Fibroblast of lung (primary cell): ENCODE measurements around the gene CCZ1B. TPM values are rescaled to one million over a fixed set of nuclear protein-coding genes. Genes with fewer than 3 reads are reported as not detected.
"Not testable (repeated sequence)": the region's sequence is repeated elsewhere in the genome, so short reads cannot be mapped to it uniquely, and the experiment has no call there.

Source experiments
- DNase-seq, 2 donors: peaks; one replicate each; pipeline versions ENCODE4 v3.0.0 to v3.0.0-alpha.2; 2010; ENCODE audit warnings: low read depth in 2 of 2
- H2AFZ ChIP-seq: 2 replicates; pipeline ENCODE4 v1.5.1; 2012; ENCODE audit warnings: low read length, control low read depth, inconsistent platforms
- H3K27ac ChIP-seq: 2 replicates; pipeline ENCODE4 v1.5.1; 2011; ENCODE audit warnings: low read length, control low read depth; ENCODE audit not compliant: insufficient read depth
- H3K27me3 ChIP-seq: 2 replicates; pipeline ENCODE4 v1.5.1; 2011; ENCODE audit warnings: mild to moderate bottlenecking, low read length; ENCODE audit not compliant: control insufficient read depth, insufficient read depth
- H3K36me3 ChIP-seq: 2 replicates; pipeline ENCODE4 v1.5.1; 2011; ENCODE audit warnings: low read length; ENCODE audit not compliant: control insufficient read depth, insufficient read depth
- H3K4me1 ChIP-seq: 2 replicates; pipeline ENCODE4 v1.5.1; 2011; ENCODE audit warnings: low read length; ENCODE audit not compliant: control insufficient read depth, insufficient read depth; ENCODE audit errors: extremely low read depth
- H3K4me2 ChIP-seq: 2 replicates; pipeline ENCODE4 v1.5.1; 2011; ENCODE audit warnings: low read length, control low read depth; ENCODE audit not compliant: insufficient read depth; ENCODE audit errors: extremely low read depth
- H3K4me3 ChIP-seq, 4 experiments: fragments of 200-600 bp in 1 of 4; sonication (generic) in 1 of 4; replicated peaks in 1 of 4; 2 replicates each; pipeline ENCODE4 v1.5.1; 2011 to 2016; ENCODE audit warnings: low read length in 4 of 4, low read depth in 3 of 4, mild to moderate bottlenecking in 3 of 4, control low read depth in 2 of 4, inconsistent platforms in 1 of 4, mixed read lengths in 1 of 4; ENCODE audit not compliant: insufficient read depth in 1 of 4; ENCODE audit errors: control extremely low read depth in 1 of 4
- H3K79me2 ChIP-seq: 2 replicates; pipeline ENCODE4 v1.5.1; 2012; ENCODE audit warnings: mild to moderate bottlenecking, low read length, inconsistent platforms; ENCODE audit not compliant: control insufficient read depth, insufficient read depth
- H3K9ac ChIP-seq: 2 replicates; pipeline ENCODE4 v1.5.1; 2011; ENCODE audit warnings: mild to moderate bottlenecking, low read length, control low read depth; ENCODE audit not compliant: insufficient read depth
- H3K9me3 ChIP-seq: 2 replicates; pipeline ENCODE4 v1.5.1; 2012; ENCODE audit warnings: low read depth, low read length; ENCODE audit not compliant: control insufficient read depth, insufficient read depth
- H4K20me1 ChIP-seq: 2 replicates; pipeline ENCODE4 v1.5.1; 2011; ENCODE audit warnings: low read length; ENCODE audit not compliant: control insufficient read depth, insufficient read depth; ENCODE audit errors: extremely low read depth
- polyA plus RNA-seq, 2 donors: library from polyadenylated mRNA; depleted of rRNA in 1 of 2; stranded (reverse) in 1 of 2; unstranded in 1 of 2; fragments of >200 nt; gene quantifications; 2 replicates each; pipeline ENCODE4 v1.2.1, GENCODE V29; 2011 to 2012; ENCODE audit warnings: missing spikeins in 1 of 2
- total RNA-seq: library from RNA; depleted of rRNA; stranded (reverse); fragments of >200 nt; gene quantifications from 2 replicates; pipeline ENCODE4 v1.2.1, GENCODE V29; 2014

CCZ1B gene
- total and polyA plus RNA-seq, 2 donors (not counting 1 experiment from before 2014, with no cell fraction given) = 44.4 to 45.0 TPM

DNA sequence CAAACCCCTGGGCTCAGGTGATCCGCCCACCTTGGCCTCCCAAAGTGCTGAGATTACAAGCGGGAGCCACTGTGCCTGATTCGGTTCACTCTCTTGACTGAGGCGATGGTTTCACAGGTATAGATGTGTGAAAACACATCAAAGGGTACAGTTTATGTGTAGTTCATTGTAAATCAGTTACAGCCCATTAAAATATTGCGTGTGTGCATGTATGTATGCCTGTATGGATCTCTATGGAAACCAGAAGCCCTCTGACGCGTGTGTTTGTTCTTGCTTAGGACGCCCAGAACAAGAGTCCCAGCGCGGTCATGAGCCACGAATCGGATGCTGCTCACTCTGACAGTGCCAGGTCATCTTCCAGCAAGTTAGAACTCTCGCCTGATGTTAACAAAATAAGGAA, 36.7 kb downstream of the CCZ1B start:
- DNase-seq, H3K4me2 ChIP-seq, H3K9ac ChIP-seq, H3K4me1 ChIP-seq, H3K79me2 ChIP-seq, H3K4me3 ChIP-seq, H4K20me1 ChIP-seq, H3K27ac ChIP-seq, H3K9me3 ChIP-seq, H3K27me3 ChIP-seq, H3K36me3 ChIP-seq, H2AFZ ChIP-seq: not testable (repeated sequence)

DNA sequence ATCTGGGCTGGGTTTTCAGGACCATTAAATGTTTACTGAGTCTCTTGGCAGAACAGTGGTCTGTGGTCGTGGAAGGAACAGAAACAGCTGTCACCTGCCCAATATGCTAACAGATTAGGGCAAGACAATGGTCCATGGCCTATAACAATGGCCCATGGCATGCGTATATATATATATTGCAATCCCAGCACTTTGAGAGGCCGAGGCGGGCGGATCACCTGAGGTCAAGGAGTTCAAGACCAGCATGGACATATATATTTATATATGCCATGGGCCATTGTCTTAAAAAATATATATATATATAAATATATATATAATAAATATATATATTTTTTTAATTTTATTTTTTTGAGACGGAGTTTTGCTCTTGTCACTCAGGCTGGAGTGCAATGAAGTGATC, 44.5 kb downstream of the CCZ1B start:
- not testable (repeated sequence) for H3K79me2 ChIP-seq, H3K27me3 ChIP-seq, H4K20me1 ChIP-seq, DNase-seq, H2AFZ ChIP-seq, H3K9me3 ChIP-seq, H3K36me3 ChIP-seq, H3K27ac ChIP-seq, H3K4me1 ChIP-seq, H3K4me2 ChIP-seq, H3K4me3 ChIP-seq, H3K9ac ChIP-seq

DNA sequence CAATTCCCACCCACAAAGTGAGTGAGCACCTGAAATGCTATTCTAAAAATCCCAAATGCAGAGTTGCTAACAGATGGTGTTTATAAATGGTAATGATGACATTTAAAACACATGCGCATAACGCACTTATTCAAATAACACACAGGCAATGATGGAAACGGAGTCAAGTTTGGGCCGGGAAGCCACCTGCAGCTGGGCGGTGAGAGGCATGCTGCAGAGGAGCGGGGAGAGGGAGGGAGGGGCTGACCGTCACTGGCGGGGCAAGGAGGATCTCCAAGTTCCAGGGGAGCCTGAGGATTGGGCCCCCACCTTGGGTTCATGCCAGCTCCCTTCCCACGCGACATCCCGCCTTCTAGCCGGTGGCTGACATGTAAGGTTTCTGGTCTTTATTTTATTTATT, 64.9 kb downstream of the CCZ1B start:
- not testable (repeated sequence) for H3K36me3 ChIP-seq, H3K27me3 ChIP-seq, H2AFZ ChIP-seq, H3K4me1 ChIP-seq, DNase-seq, H3K79me2 ChIP-seq, H3K9ac ChIP-seq, H3K4me2 ChIP-seq, H3K4me3 ChIP-seq, H4K20me1 ChIP-seq, H3K27ac ChIP-seq, H3K9me3 ChIP-seq

DNA sequence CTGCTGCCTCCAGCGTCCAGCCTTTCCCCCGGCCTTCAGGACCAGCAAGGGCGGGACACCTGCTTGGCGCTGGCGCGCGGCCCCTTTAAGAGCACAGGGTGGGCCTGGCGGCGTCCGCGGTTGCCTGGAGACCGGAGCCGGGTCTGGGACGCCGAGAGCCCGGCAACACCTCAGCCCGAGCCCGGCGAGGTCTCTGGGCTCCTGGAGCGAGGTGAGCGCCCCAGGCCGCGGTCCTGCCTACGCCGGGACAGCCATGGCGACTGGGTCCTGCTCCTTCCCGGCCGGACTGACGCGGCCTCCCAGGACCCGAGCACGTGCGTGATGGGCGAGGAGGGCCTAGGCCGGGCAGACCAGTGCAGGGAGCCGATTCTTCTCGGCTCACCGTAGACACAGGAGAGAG, 72.1 kb downstream of the CCZ1B start, which contains the start of gene RSPH10B2:
RSPH10B2 (plus strand) TSS at position 140 of the 400 bp plus-strand sequence. CDS start 3,575 bp downstream, outside the sequence.
- DNase-seq, H3K4me3 ChIP-seq, H3K9me3 ChIP-seq, H3K36me3 ChIP-seq, H3K27me3 ChIP-seq, H3K9ac ChIP-seq, H2AFZ ChIP-seq, H3K79me2 ChIP-seq, H4K20me1 ChIP-seq, H3K27ac ChIP-seq, H3K4me2 ChIP-seq, H3K4me1 ChIP-seq: not testable (repeated sequence)

DNA sequence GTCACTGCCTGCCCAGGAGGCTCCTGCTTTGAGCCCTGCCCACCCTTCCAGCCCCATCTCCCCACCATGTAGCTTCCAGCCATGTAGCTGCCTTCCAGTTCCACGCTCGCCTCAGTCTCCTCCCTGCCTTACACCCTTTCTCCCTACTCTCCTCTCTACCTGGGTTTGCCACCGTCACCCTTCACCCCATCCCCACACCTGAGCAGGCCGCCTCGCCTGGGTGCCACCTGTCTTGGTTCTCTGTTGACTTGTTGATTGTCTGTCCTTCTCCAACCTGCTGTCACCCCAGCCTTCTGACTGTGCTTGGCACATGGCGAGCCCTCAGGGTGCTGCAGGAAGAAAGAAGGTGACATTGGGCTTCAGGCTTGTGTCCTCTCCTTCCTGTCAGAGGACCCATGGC, 75.9 kb downstream of the CCZ1B start:
- H4K20me1 ChIP-seq, H3K79me2 ChIP-seq, H3K4me1 ChIP-seq, DNase-seq, H3K27ac ChIP-seq, H3K9me3 ChIP-seq, H3K4me2 ChIP-seq, H3K4me3 ChIP-seq, H3K36me3 ChIP-seq, H3K27me3 ChIP-seq, H2AFZ ChIP-seq, H3K9ac ChIP-seq: not testable (repeated sequence)

DNA sequence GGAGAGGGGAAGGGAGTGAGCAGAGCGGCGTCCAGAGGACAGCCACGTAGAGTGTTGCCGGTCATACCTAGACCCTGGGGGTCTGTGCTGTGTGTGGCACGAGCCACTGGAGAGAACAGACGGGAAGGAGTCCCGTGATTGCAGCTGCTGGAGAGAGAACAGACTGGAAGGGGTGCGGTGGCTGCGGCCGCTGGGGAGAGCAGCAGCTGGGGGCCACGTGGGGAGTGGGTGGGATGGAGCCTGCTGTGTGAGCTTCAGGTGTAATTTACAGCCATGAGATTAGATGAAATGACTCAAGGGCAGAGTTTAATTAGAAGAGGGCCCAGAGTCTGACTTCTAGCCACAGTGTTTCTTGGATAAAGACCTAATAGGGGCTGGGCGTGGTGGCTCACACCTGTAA, 76.7 kb downstream of the CCZ1B start:
- H3K27ac ChIP-seq, H3K27me3 ChIP-seq, H3K4me1 ChIP-seq, H3K4me3 ChIP-seq, H3K4me2 ChIP-seq, H3K36me3 ChIP-seq, H3K79me2 ChIP-seq, H3K9ac ChIP-seq, H4K20me1 ChIP-seq, H3K9me3 ChIP-seq, H2AFZ ChIP-seq, DNase-seq: not testable (repeated sequence)
